Muscle of arm (tissue), 12 donors: ENCODE measurements around the gene PPP2R5E. TPM values are rescaled to one million over a fixed set of nuclear protein-coding genes. Genes with fewer than 3 reads are reported as not detected.

ENCODE experiments used
- DNase-seq: peaks from one replicate; pipeline ENCODE4 v3.0.0-alpha.2; 2013
- polyA plus RNA-seq, 12 donors: library from polyadenylated mRNA; unstranded; fragments of 120-200 nt; gene quantifications; one replicate each; pipeline ENCODE4 v1.2.1, GENCODE V29; 2013; ENCODE audit not compliant: insufficient read length in 12 of 12

Gene PPP2R5E
- polyA plus RNA-seq, 12 donors: 17.8 to 31.0 (median 24.8) TPM; not detected in 1

DNA sequence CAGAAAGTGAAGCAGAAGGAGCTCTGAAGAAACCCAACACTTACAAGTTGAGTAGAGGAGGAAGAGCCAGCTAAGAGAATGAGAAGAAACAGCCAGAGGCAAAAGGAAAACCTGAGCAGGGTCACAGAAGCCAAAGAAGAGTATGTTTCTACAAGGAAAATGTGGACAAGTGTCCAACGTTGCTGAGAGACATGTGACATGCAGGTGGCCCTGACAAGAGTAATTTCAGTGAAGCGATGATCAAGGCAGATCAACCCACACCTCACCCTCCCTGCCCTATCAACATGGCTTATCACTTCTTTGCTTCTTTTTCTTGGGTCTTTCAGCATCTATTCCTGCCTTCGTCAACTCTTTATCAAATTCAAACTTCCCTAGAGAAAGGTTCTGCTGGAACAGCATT is 68.3 kb downstream of the PPP2R5E start:
- DNase-seq: no peak

DNA sequence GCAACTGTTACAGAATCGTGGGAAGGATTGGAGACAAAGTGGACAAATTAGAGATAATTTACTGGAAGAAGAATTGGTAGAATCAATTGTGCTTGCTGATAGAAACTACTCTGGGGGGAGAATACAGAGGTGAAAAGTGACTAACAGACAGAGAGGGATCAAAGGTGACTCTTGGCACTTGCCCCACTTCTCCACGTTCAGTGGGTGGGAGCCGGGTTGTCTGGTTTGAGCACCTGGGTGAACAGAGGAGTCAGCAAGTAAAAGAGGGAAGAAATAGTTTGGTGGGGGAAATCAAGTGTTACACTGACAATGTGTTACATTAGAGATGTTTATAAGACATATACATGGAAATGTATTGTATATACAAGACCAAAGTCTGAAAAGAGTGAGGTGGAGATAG is 69.1 kb downstream of the PPP2R5E start:
- no peak for DNase-seq

DNA sequence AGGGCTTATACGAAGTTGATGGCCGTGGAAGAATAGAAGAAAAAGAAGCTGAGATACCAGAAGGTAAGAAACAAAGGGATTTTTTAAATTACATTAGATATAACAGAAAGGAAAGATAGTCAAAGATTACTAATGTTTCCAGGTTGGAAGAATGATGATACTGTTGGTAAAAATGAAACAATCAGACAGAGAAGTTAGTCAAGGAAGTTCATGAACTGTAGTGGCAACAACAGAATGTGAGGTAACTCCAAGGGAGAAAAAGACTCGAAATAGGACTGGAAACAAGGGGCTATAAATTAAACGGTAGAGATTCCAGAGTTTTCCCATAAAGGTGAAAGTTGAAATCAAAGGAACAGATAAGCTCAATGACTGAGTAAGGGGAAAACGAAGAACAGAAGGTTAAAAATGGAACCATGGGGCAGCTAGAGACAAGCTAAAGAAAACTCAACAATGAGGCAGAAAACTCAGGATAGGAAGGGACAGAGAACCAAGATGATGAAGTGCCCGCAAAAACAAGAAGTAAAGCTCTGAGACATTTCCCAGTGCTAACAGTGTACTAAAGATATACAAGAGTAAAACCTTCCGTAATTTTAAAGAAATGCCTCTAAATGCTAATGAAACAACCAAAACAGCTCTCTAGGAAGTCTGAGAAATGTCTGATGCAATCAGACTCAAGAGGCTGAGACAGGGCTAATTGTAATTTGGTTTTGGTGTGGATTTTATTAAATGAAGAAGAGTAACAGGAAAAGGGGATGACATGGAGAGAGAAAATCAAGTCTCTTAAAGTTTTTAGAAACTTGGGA is 70.0 kb downstream of the PPP2R5E start:
- no peak for DNase-seq

DNA sequence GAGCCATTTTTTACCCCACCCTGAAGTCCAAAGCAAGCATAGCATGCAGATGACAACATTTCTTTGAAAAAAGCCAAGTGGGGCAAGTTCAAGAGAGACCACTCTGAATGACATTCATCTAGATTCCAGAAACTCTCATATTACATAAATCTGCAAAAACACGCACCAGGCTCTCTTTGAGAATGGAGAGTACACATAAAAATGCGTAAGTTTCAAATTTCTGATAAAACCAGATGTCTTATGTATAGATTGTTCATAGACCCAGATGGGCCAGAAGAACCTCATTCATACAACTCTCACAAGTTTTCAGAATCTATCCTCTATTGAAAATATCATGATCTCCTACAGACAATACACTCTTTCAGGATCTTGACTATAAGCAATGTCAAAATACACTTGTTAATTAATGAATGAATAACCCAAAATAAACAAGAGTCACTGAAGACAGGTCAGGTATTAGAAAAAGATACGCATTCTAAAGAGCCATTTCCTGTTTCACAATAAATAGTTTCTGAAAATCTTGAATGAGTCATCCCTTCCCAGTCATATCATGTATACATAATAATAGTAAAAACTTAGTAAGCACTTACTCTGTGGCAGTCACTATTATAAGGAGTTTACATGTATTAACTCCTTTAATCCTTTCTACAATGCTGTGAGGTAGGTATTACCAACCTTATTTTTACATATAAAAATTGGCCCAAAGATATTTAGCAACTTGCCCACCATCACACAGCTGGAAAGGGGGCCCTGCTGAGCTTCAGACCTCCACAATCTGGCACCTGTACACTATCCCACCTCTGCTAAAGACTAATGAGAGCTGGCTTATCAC is 72.0 kb downstream of the PPP2R5E start:
- DNase-seq: no peak

DNA sequence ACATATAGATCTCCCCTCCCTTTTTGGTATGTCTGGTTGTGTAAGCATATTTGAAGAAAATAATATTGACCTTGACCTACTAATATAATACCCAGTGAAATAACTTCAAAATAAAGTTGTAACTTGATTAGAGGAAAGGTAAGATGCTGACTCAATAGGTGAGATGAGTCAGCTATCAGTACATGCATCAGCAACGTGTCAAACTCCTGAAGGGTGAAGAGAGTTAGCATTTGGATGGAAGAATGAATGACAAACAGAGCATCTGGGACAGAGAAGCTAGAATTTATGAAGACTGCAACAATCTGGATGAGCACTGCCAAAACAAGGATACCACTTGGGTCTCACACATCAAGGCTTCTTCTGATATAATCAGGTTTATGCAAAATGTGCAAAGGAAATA is 74.9 kb downstream of the PPP2R5E start:
- DNase-seq: no peak

DNA sequence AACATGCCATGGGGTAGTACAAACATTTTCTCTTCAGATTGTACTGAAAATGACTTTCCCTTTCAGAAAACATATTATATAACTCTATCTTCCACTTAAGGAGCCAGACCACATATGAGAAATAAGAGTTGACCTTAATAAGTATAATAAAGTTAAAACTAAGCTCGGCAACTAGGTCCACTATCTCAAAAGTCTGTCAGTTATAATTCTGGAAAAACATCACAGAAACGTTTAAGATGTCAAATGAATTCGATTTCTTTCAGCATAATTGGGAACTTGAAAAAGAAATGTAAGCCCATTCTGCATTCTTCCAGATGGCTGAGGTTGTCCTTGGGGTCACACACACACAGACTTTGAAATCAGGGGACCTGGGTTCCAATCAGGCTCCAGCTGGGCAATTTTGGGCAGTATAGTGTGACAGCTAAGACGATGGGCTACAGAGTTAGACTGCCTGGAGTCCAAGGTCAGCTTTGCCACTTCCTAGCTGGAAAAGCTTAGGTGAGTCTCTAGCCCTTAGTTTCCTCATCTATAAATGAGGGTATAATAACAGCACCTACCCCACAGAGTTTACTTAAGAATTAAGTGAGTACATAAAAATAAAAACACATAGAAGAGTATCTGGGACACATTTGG is 75.6 kb downstream of the PPP2R5E start:
- DNase-seq: no peak

DNA sequence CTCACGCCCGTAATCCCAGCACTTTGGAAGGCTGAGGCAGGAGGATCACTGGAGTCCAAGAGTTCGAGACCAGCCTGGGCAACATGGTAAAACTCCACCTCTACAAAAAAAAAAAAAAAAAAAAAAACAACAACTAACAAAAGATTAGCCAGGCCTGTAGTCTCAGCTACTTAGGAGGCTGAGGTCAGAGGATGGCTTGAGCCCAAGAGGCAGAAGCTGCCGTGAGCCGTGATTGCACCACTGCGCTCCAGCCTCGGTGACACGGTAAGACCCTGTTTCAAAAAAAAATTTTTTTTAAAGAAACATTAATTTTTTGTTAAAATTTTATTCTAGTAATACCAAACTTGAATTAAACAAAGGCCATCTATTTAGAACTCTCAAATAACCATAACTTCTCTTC is 77.8 kb downstream of the PPP2R5E start:
- DNase-seq: no peak

DNA sequence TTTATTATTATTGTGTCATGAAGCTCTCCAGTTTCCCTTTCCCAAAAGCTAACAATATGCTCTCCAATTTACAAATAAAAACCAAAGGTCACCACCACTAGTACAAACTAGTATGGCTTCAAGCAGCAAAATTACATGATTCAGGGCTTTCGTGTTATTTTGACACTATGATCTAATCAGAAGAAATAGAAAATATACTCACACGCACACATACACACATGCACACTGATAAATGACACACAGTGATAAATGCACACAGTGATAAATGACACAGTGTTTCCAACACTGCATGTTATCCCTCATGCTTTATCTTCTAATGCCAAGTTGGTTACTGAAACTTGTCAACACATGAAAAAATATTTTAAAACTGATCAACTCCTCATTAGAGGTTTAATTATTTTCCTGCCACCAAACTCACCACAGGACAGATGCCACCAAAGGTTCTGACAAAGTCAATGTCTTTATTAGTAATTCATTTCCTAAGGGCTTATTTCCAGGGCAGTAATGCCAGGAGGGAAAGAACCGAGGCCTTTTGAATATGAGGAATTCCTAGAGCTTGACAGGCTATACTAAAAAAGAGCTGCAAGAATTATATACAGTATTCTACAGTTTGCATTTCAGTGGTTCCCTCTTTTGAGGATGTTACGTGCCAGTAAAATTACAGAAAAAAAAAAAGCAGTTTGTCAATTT is 82.4 kb downstream of the PPP2R5E start:
- no peak for DNase-seq

DNA sequence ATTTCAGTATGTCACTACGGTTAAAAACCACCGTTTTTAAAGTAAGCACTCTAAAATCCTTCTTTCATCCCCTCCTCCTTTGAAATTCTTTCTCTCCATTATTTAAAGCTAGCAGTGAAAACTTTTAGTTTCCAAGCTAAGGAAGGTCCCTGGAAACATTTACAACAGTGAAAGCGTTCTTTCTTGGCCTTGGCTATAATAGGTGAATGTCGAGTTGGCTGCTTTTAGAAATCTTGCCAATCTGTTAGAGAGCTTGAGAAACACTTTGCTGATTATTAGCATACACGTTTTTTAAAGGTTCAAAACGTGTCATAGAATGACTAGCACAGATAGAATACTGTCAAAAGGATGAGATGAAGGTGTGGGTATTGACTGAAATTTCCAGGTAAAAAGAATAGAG is 83.4 kb downstream of the PPP2R5E start:
- no peak for DNase-seq

DNA sequence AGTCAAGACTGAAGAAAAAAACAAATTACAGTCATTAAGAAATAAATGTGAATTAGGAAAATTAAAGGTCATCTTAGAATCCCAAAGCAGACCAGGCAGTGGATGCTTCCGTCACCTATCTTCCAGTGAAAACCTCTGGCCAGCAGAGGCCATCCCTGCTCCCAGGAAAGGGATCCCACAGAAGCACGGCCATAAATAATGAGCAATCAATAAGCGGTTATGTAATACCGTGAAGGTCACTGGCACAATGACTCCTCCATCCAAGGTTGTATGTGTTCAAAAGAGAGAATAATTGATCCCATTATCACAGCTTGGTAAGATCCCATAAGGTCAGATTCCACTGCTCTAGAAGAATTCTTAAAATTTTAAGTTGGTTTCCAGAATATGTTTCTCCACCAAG is 85.7 kb downstream of the PPP2R5E start:
- DNase-seq: no peak

DNA sequence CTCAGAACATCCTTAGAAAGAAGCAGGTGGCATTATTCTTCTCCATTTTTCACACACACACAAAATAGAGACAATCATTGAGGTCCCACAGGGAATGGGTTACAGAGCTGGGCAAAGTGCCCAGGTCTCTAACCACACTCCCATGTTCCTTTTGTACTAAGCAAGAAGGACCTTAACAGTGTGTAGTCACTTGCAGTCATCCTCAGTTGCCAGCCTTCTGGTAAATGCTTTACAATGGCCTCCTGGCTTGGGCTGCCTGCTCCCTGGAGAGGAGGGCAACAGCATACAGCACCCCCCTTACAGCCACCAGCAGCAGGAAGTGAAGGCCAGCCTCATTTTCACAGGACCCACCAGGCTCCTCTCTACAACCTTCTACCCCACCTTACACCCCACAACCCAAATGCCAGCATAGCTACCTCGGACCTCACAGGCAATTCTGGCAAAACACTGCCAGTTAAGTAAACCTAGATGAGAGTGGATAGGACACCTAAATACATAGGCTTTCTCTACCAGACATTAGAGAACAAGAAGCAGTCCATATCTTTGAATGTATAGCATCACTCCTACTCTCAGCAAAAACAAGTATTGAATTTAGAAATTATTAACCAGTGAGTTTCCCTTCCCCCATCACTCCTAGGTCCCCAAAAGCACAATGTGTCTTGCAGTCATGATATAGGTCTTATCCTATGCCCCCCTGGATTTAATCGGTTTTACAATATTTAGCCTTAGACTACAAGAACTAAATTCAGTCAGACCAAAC is 88.1 kb downstream of the PPP2R5E start:
- DNase-seq: no peak

DNA sequence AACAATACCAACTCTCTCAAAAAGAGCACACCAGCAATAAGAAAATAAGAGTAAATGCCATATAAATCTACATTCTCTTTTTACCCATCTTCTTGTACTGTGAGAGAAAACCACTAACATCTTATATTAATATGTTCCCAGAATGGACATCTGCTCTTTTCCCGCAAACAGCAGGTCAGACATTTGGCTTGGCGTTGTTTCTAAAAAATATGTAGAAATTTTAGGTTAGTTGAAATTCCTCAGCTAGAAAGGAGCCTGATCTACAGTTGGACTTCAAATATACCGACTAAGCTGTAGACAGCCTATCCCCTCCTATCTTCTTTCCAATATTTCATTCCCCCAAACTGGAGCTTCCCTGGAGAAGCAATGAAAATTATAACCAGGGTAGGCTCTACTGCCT is 88.7 kb downstream of the PPP2R5E start:
- DNase-seq: no peak

DNA sequence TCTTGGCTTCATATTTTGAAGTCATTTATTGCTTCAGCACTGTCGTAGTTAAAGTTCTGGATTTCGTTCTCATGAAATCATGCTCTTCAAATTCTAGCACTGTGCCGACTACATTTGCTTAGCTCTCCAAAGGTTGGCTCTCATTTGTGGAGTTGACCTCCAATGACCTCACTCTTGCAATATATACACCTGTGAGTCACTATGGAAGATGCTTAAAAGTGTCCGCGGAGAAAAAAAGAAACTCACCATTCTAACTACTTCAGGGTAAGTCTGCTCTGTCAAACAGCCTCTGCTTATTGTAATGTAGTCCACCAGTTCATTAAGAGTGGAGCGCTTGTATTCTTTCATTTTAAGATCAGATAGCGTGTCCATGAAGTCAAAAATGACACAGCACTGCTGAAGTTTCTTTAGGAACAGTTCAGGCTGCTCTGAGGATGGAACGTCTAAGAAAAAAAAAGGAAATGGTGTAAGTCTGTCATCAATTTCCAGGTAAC is 89.7 kb downstream of the PPP2R5E start:
- no peak for DNase-seq

DNA sequence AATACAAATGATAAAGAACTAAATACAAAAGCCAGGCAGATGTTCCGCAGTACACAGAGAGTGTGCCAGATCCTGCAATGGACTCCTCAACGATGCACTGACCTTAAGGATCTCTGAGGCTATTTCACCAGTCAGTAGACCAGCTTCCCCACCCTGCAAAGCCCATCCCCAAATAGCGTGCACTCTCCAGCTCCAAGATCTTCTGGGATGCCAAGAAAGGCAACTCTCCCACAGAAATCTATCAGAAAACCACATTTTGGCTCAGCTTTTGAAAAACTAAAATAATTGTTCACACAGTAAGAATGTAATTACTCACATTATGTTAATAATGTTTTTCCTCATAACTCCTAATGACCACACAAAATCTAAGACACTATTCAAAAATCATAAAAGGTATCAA is 90.4 kb downstream of the PPP2R5E start:
- no peak for DNase-seq

DNA sequence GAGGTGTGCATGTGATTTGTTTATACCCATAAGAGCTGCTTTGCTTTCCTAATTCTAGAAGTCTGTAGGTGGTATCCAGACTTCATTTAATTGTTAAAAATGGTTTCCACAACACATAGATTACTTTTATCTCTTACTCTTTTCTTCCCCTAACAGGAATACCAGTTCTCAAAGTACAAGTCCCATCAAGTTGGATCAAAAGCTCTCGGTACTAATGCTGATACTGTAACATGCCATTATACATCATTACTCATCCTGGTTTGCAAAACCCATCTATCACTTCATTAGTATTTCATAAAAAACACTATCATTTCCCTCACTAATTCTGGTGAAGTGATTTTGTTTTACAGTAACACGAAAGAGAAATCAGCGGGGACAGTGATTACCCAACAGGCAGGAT is 94.3 kb downstream of the PPP2R5E start:
- DNase-seq: no peak

DNA sequence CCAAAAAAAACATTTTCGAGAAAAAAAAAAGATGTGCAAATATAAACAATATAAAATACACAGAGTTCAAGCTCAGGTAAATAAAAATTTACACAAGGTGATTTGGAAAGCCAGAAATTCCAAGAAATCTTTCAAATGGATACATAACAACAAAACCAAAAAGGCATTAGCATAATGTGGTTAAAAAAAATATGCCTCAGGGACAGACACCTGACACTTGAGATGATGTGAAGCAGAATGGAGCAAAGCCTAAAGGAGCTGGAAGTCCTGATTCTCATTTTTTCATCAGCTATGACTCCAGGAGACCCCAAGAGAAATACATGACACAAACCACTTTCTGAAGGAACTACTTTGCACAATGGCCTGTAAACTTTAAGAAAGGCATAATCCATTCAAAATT is 98.6 kb downstream of the PPP2R5E start:
- no peak for DNase-seq

DNA sequence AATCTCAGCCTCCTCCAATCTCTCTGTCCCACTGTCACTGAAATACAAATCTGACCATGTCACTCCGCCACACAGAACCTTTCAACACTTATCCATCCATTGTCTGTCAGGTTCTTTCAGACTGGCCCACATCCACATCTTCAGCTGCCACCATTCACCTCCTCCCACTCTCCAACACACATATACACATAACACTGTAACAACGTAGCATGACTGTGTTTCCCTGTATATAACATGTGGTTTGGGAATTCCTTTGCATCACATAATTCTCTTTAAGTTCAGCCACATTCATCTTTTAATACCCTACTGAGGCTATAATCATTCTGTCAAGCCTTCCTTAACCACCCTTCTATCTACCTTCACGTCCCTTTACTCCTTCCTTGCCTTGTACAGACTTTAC is 99.2 kb downstream of the PPP2R5E start:
- DNase-seq: no peak

DNA sequence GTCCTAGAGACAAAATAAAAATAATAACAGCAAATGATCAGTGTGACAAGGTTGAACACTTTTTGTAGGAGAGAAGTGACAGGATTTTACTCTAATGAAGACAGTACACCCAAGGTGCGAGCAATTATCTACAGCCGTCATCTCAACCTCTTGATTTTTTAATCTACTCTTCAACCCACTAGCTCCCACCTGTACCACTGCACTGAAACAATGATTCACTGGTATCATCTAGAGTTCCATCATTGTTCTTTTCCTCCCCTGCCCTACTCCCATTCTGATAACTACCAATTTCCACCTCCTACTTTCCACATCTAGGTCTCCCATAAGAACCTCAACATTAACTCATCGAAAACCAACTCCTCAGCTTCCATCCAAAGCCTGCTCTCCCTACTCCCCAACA is 99.8 kb downstream of the PPP2R5E start:
- no peak for DNase-seq

DNA sequence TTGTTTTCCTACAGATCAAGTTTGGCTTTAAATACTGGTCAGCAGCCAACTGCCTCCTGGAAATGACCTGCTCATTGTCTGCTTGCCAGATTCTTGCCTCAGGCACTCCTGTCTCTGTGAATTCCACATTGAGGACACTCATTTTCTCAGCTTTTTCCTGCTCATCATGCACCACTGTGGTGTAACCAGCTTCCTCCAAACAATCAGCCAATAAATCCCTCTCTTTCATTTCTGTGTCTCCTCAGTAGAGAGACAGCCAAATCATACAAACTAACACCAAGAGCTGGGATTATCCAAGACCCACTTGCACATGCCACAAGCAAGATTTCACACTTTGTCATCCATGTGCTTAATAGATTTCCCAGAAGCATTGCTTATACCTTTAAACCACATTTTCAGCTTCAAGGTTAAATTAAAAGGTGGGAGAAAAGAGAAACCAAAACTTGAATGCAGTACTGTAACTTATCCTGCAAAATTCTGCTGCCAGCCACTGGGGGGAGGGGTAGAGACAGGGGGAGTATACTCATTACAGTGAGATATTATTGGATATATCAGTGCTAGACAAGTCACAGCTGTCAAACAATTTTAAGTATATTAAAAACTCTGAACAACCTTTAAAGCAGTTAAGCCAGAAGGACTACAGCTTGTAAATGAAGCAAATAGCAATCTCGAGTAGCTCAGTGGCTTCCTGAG is 105.0 kb downstream of the PPP2R5E start:
- DNase-seq: peak; percentile 78

DNA sequence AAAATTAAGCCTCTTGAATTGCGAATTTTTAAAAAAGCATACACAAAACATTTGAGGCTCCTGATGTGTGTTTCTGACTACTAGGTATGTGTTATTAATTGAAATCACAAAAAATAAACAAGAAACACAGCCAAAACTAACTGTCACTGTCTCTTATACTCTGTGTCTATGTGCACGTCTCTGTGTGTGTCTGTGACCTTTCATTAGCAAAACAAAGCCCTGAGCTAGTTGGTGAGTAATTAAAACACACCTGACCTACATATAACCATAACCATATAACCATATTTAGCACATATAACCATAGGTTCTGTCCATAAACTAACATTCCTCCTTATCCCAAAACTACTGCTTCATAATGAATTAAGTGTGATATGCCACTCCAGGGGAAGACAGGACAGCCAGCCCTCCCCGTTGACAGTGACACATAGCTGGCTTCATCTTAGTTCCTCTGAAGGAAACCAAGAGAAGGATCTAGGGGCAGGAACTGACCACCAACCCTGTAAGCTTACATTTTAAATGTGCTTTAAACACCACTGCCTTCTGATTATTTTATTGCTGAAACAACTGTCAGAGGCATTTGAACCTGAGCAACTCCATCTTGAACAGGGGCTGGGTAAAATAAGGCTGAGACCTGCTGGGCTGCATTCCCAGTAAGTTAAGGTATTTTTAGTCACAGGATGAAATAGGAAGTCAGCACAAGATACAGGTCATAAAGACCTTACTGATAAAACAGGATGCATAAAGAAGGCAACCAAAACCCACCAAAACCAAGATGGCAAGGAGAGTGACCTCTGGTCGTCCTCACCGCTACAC is 106.7 kb downstream of the PPP2R5E start:
- no peak for DNase-seq
